GM10248 (cell line): ENCODE measurements around the gene ALG3.
A peak's percentile ranks its signal among the peaks of the same experiment; 100 is the strongest.

ENCODE experiments used
- CTCF ChIA-PET: fragments of 300-600 bp; sonication (Branson Sonifier 250); formaldehyde crosslinking; extraction: SDS; loops from one replicate; lab custom pipeline; 2021; ENCODE audit warnings: antibody characterized with exemption; lab: Yijun Ruan, JAX
- POLR2A ChIA-PET: fragments of 350-650 bp; sonication (Branson Sonifier 250); formaldehyde crosslinking; extraction: SDS; loops from one replicate; lab custom pipeline; 2020; ENCODE audit warnings: antibody characterized with exemption; lab: Yijun Ruan, JAX
- DNase-seq: peaks from one replicate; pipeline ENCODE4 v3.0.0; 2012; ENCODE audit errors: extremely low spot score
- CTCF ChIP-seq: IDR thresholded peaks from 2 replicates; pipeline ENCODE4 v1.5.1; 2012; ENCODE audit warnings: mild to moderate bottlenecking, low read depth; ENCODE audit errors: extremely low read depth, missing control alignments, control extremely low read depth

Gene ALG3

GRCh38 chr3:184261270-184261853 is 12.6 kb upstream of the ALG3 start, which contains the start of gene CAMK2N2:
Gene CAMK2N2 (minus strand): TSS chr3:184261553. CDS start chr3:184261285, 268 bp downstream.
- POLR2A ChIA-PET = interaction anchor here (0.6 kb wide), 1 partner anchor 25 kb away, joined by 6 read pairs; no protein-coding TSS in a partner anchor
- no peak for TF ChIP-seq CTCF
- CTCF ChIA-PET = interaction anchor here (1.2 to 1.5 kb wide), 3 partner anchors 10 to 35 kb away, joined by 4 to 6 read pairs (median 4); partner anchors contain the start of gene EEF1AKMT4
- peak; percentile 80 for DNase-seq

DNA sequence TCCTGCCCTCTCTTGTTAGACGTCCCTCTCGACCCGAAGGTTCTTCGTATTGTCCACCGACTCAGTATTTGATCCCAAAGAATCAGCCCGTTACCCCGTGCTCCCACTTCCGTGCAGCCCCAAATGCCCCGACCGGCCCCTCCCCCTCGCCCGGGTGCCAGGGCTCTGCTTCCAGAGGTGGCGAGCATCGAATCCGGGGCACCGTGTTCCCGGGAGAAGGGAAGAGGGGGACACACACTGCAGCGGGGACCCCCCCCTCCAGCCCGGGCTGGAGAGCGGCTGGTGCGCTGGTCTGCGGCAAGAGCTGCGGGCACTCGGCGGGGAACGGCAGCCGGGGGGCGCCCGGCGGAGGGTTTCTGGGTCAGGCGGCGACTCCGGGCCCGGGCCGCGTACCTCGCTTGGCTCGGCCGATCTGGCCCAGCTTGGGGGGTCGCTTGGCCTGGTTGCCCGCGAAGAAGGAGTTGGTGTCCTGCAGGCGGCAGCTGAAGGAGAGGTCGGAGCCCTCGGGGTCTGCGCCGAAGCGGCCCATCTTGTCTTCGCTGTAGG is 12.0 kb upstream of the ALG3 start:
- DNase-seq = no peak
- POLR2A ChIA-PET = interaction anchor here (0.6 kb wide), 1 partner anchor 26 kb away, joined by 6 read pairs; no protein-coding TSS in a partner anchor
- no peak for TF ChIP-seq CTCF
- CTCF ChIA-PET = interaction anchor here (1.1 to 1.5 kb wide), 3 partner anchors 9 to 34 kb away, joined by 4 read pairs; no protein-coding TSS in a partner anchor

GRCh38 chr3:184259878-184260723 is 11.3 kb upstream of the ALG3 start:
- ChIA-PET CTCF (interaction anchor here (1.1 to 1.5 kb wide), 3 partner anchors 9 to 33 kb away, joined by 4 read pairs; no protein-coding TSS in a partner anchor), POLR2A (interaction anchor here (0.6 kb wide), 1 partner anchor 26 kb away, joined by 6 read pairs; no protein-coding TSS in a partner anchor)
- no peak for TF ChIP-seq CTCF

DNA sequence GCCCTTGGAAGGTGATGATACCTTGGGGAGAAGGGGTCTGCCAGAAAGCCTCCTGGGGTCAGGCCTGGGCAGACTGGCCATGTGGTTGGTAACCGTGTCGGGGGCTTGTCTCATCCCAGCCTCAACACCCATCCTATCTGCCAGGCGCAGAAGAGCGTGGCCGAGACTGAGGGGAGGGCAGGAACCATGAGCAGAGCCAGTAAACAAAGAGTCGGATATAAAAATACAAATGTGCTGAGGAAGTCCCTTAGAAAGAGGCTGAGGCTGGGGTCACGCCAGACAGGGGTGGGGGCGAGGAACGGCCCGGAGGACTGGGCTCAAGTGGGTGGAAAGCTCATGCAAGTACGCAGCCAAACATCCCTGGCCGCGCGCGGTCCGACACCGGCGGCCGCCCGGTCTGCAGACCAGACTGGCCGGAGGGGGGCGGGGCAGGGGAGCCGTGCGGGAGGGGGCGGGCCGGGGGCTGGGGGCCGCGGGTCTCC is 10.7 kb upstream of the ALG3 start:
- no peak for DNase-seq
- no peak for TF ChIP-seq CTCF
- POLR2A ChIA-PET = no interaction called here
- CTCF ChIA-PET = interaction anchor here (1.1 to 2.1 kb wide), 3 partner anchors 10 to 31 kb away, joined by 4 to 7 read pairs (median 5); partner anchors contain the start of gene EEF1AKMT4

More at GRCh38 chr3:184259878-184260723, 11.3 kb upstream of the ALG3 start:
- DNase-seq = peak; percentile 72

- no peak for DNase-seq
- ChIA-PET CTCF (interaction anchor here (1.5 to 2.1 kb wide), 3 partner anchors 9 to 32 kb away, joined by 5 to 7 read pairs (median 6); partner anchors contain the start of gene EEF1AKMT4), POLR2A (no interaction called here)
- no peak for TF ChIP-seq CTCF
These were observed 10.2 kb upstream of the ALG3 start for GRCh38 chr3:184258926-184259325.
